Measurements from ENCODE around the gene NDST4. TPM values are rescaled to one million over a fixed set of nuclear protein-coding genes. Genes with fewer than 3 reads are reported as not detected.

NDST4 gene
- total RNA-seq, 1 experiment from 2014 or later, result not detected

GRCh38 chr4:114879916-114880669 is 233.3 kb downstream of the NDST4 start:
- Histone ChIP-seq H3K79me1 (ENCODE audit: insufficient read depth, low read depth, low read length, poor library complexity, severe bottlenecking) (no peaks in the 10 kb centered on the region), H3K56ac (ENCODE audit: insufficient read length, low read depth, low read length) (no peak overlapping the region), H3K4me1 (ENCODE audit: insufficient read depth, low read length) (no peaks in the 10 kb centered on the region), H3K9me3 (ENCODE audit: control insufficient read depth, low read depth, low read length) (no peaks in the 10 kb centered on the region), H2AFZ (ENCODE audit: low read length) (no peak overlapping the region), H2BK20ac (ENCODE audit: low read depth, low read length, poor library complexity, severe bottlenecking) (no peak overlapping the region), H2BK5ac (ENCODE audit: insufficient read length, low read length) (no peak overlapping the region), H3K14ac (ENCODE audit: insufficient read depth, low read length) (no peak overlapping the region), H4K91ac (ENCODE audit: insufficient read length, low read depth, low read length) (no peak overlapping the region), H3T11ph (ENCODE audit: low read length) (no peak overlapping the region), H3K27me3 (ENCODE audit: insufficient read depth, low read length) (no peaks in the 10 kb centered on the region), H3K79me2 (ENCODE audit: insufficient read depth, low read length) (no peaks in the 10 kb centered on the region), H2AK5ac (ENCODE audit: insufficient read length, low read length) (no peak overlapping the region), H3K27ac (ENCODE audit: insufficient read length, low read depth, low read length) (no peak overlapping the region), H4K20me1 (ENCODE audit: control insufficient read depth, insufficient read depth, insufficient read length) (no peaks in the 10 kb centered on the region), H3K23me2 (ENCODE audit: insufficient read length, low read depth, low read length, poor library complexity, severe bottlenecking) (no peaks in the 10 kb centered on the region), H3K23ac (ENCODE audit: insufficient read length, low read depth, low read length) (no peak overlapping the region), H3K4me2 (ENCODE audit: insufficient read depth, insufficient read length, low read length) (no peak overlapping the region), H3K4ac (ENCODE audit: low read depth, low read length) (no peak overlapping the region), H4K8ac (replicated peaks; ENCODE audit: insufficient read length, low read depth, low read length) (no peak overlapping the region), H3K18ac (ENCODE audit: insufficient read length, low read depth, low read length) (no peak overlapping the region), H2BK12ac (ENCODE audit: insufficient read length, low read depth, low read length) (no peak overlapping the region), H3K9ac (ENCODE audit: extremely low read depth, insufficient read length, low read length) (no peak overlapping the region), H2BK15ac (ENCODE audit: low read depth, low read length) (no peak overlapping the region), H2BK120ac (ENCODE audit: low read depth, low read length, poor library complexity, severe bottlenecking) (no peak overlapping the region), H4K5ac (ENCODE audit: insufficient read length, low read depth, low read length) (no peak overlapping the region)
- Mint-ChIP-seq H3K4me1 (peaks cover 4% of the 10 kb centered on the region in 2 experiments), H3K36me3 (ENCODE audit: insufficient read depth in 1 of 3, low read depth in 3 of 3) (no peaks in the 10 kb centered on the region), H3K9me3 (no peaks in the 10 kb centered on the region), H3K27ac (no peak overlapping the region), H3K4me3 (no peak overlapping the region), H3K27me3 (ENCODE audit: low read depth) (no peaks in the 10 kb centered on the region)
- TF ChIP-seq, protein P1, sequence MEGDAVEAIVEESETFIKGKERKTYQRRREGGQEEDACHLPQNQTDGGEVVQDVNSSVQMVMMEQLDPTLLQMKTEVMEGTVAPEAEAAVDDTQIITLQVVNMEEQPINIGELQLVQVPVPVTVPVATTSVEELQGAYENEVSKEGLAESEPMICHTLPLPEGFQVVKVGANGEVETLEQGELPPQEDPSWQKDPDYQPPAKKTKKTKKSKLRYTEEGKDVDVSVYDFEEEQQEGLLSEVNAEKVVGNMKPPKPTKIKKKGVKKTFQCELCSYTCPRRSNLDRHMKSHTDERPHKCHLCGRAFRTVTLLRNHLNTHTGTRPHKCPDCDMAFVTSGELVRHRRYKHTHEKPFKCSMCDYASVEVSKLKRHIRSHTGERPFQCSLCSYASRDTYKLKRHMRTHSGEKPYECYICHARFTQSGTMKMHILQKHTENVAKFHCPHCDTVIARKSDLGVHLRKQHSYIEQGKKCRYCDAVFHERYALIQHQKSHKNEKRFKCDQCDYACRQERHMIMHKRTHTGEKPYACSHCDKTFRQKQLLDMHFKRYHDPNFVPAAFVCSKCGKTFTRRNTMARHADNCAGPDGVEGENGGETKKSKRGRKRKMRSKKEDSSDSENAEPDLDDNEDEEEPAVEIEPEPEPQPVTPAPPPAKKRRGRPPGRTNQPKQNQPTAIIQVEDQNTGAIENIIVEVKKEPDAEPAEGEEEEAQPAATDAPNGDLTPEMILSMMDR (conservative IDR thresholded peaks at IDR 0.05), result no peak
- no CpG with 5 or more reads among the region's 3 CpGs for WGBS (ENCODE audit: extremely low coverage, insufficient read length, low lambda C conversion rate)
- no peak for DNase-seq

Measured in H9 (cell line).